ENCODE results near the gene MRNIP. TPM values are rescaled to one million over a fixed set of nuclear protein-coding genes. Genes with fewer than 3 reads are reported as not detected.

Gene MRNIP, protein sequence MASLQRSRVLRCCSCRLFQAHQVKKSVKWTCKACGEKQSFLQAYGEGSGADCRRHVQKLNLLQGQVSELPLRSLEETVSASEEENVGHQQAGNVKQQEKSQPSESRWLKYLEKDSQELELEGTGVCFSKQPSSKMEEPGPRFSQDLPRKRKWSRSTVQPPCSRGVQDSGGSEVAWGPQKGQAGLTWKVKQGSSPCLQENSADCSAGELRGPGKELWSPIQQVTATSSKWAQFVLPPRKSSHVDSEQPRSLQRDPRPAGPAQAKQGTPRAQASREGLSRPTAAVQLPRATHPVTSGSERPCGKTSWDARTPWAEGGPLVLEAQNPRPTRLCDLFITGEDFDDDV
- total RNA-seq (2014; rRNA removed; shearing (Covaris generic)) = 6.9 and 10.1 TPM in 2 replicates
- polyA plus RNA-seq (2015; cell fraction: cytosol; rRNA removed) = 7.3 and 7.6 TPM in 2 replicates
- polyA plus RNA-seq (2015; cell fraction: nucleus; rRNA removed) = 78.1 and 81.1 TPM in 2 replicates

DNA sequence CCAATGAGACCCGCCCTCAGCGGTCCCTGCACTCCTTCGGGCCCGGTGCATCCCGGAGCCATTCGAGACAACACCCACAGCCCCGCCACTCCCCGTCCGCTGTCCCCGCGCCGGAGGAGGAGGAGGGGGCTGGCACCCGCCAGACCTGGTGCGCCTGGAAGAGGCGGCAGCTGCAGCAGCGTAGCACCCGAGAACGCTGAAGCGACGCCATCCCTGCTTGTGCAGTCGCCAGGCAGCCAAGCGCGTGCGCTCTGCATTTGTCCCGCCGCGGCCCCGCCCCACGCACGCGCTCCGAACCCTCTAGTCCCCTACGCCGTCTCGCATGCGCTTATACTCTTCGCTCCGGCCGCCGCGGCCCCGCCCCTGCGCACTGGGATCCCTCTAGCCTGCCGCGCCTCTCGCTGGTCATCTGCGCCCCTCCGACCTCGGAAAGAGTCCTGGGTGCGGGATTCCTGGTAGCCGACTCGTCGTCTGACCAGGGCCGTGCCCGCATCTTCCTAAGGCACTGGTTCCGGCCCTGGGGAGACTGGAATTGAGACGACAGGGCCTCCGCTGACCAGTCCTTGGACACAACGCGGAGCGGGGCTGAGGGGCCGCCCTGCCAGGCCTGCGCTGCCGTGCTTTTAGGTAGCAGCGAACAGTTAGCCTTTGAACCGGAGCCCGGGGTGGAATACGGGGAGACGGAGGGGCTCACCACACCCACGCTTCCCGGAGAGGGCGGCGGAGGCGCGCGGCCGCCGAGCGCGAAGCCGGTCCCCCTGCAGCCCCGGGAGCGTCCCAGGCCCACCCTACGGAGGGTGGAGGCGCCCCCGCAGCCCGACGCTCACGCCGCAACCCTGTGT, at the start of gene MRNIP:
TSS of gene MRNIP (minus strand) at position 232 of the 842 bp plus-strand sequence. CDS start at position 211, 21 bp downstream.
- peak; percentile 94 for DNase-seq (ENCODE audit: low read depth)

DNA sequence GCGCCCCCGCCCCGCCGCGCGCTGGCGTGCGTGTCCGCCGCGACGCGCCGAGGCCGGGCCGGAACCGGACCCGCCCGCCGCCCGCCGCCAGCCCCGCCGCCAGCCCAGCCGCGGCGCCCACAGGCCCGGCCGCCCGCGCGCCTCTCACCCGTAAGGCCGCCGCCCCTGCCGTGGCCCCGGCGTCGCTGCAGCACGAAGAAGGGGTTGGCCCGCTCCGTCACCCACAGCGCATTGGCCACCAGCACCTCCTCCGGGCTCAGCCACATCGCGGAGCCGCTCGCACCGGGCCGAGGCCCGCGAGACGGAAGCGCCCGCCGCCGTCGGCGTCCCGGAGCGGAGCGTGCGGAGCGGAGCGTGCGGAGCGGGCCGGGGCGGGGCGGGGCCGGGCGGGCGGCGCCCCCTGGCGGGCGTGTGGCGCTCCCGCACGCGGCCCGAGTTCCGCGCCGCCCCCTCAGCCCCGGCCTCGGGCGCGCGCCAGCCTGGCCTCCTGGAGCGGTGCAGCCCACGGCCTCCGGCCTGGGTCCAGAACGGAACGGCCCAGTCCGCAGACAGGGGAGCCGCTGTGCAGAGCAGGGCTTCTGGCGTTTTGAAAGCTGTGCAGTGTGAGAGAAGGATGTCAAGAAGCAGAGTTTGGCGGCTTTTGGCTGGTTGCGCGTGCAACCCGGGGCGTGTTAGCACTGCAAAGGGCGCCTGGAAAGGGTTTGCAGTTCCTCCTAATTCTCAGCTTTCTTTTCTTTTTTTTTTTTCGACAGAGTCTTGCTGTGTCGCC, 49.1 kb upstream of the MRNIP start, which contains the start of gene TBC1D9B:
TSS of gene TBC1D9B (minus strand) at position 342 of the 769 bp plus-strand sequence. CDS start at position 266, 76 bp downstream.
- DNase-seq (ENCODE audit: low read depth) = no peak

DNA sequence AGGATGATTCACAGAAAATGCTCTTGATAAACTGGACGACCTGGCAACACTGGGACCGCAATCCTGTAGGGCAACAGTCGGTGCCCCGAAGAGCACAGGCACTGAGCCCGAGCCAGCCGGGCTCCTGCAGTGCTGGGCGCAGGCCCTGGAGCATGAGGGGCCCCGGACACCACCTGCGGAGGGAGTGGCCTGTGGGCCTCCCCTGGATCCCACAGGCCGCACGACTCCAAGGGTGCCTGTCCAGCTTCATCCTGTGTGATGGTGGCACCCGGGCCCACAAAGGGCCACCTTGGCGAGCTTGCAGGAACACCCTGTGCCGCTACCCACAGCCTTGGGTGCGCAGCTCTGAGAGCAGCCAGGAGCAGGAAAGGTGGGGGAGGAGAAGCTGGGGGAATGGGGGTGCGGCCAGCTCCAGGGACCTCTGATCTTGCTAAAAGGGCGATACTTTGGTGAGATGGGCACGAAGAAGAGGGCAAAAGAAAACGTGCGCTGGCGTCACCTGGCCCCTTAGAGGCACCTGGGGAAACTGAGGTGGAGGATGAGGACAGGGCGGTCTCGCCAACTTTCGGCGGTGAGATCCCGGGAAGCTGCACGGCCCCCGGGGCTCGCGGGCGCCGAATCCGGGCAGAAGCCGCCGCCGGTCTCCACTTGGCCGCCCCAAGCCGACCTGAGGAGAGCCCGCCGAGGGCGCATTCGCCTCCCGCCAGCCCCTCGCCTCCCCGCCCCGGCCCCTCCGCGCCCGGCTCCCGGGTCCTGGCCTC, 48.4 kb upstream of the MRNIP start:
- no peak for DNase-seq (ENCODE audit: low read depth)

DNA sequence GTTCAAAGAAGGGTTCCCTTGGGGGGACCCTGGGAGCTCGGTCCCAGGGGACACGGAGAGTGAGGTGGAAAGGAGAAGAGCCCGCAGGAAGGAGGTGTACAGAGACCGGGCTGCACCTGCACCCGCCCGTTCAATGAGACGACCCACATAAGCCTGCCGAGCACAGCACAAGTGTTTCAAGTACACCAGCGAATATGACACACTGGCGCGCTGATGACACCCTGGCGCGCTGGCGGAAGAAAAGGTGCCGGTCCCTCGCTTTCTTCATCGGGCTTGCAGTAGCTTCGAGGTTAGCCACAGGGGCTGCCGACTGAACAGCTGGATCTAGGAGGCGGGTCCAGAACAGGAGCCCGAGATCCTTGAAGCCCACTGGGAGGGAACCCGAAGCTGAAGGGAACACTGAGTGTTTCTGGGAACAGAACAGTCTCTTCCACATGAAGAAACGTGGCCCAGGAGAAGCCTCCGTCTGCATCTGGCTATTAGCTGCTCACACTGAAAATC, 47.7 kb upstream of the MRNIP start:
- no peak for DNase-seq (ENCODE audit: low read depth)

DNA sequence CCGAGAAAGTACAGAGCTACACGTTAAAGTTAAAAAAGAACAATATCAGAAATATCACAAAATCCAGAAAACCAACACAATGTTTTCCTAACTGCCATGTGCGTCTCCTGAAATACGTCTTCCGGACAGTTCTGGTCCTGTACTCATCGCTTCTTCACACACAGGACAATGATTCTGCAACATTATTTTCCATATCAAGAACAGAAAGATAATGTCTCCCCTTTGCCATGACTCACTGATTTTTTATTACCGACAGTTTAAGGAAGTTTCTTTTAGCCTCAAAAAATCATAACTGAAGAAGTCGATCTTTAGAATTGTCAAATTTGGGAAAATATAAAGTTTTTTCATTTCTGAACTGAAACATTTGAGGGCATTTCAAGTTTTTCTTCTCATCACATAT, 46.5 kb upstream of the MRNIP start:
- no peak for DNase-seq (ENCODE audit: low read depth)

DNA sequence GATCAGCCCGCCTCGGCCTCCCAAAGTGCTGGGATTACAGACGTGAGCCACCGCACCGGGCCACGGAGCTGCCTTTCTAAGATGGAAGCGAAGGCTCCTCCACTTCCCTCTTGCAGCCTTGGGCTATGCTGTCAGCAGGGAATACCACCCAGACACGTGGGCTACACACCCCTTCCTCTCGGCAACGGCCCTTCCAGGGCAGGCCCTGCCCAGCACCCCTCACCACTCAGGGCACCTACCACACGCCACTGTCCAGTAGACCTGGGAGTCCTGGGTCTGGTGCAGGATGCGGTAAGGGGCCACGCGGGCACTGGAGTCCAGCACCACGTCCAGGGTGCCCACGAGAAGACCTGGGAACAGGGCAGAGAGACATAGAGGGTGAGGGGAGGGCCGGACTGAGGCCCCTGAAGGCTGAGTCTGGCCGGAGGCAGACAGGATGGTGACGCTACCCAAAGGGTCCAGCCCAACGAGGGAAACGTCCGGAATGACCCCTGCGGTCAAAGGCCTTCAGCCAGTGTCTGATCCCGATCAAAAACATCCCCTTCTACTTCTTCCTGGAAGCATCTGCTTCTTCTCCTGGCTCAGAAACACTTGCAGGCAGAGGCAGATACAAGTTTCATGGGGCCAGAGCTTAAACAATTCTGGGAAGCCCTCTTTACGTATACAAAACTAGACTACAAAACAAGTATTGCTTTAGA, 46.0 kb upstream of the MRNIP start:
- DNase-seq (ENCODE audit: low read depth) = no peak

DNA sequence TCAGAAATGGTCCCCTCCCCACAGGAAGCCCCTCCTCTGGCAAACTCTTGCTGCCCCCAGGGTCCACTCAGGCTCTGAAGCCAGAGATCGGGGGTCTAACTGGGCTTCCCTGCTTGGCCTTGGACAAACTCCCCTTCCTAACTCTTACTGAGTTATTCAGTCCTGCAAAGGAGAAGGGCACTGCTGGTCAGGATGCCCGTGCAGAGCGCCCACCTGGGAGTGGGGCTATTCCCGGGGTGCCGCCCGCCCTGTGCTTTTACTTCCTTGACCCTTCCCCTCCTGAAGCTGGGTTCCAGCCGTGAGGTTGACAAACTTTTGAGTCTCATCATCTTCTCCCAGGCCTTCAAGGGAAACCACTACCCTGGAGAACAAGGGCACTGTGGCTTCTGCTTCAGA, 44.1 kb upstream of the MRNIP start:
- DNase-seq (ENCODE audit: low read depth) = no peak

DNA sequence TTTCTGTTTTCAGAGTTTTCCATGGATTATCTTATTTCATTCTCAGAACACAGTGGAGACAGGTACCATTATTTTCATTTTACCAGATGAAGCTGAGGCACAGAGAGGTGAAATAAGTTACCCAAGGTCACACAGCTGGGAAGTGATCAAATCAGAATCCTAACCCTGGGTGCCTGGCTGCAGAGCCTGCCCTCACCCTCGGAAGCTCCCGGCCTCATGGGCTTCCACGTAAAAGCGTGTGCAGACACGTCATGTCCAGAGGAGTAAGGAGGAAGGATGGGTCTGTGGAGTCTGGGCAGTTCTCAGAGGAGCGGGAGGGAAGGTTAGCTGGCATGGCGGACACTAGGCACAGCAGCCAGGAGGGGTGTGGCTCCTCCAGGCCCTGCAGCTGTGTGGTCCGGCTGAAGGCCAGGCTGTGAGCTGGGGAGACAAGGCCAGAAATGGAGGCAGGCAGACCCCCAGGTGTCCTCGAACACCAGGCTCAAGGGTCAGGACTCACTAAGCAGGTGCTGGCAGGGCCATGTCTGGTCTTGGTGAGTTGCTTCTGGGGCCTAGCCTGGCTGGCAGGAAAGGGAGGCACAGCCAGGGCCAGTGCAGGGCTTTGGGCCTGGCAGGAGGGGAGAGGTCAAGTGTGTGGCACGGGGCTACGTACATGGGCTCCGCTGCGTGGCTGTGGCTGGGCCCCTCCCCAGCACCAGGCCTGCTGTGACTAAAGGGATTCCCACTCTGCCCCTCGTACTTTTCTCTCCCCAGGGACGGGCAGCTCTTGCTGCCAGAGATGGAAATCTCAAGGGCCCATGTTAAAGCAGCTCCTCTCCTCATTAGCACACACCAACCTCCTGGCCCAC, 43.5 kb upstream of the MRNIP start:
- no peak for DNase-seq (ENCODE audit: low read depth)

DNA sequence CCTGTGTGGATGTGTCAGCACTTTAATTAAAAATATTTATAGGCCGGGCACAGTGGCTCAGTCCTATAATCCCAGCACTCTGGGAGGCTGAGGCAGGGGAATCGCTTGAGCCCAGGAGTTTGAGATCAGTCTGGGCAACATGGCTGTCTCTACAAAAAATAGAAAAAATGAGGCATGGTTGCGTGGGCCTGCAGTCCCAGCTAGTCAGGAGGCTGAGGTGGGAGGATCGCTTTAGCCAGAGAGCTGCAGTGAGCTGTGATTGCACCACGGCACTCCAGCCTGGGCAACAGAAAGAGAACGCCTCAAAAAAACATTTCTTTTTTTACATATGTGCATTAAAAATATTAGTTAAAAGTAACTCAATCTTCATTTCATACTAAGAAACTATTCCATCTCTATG, 42.8 kb upstream of the MRNIP start:
- no peak for DNase-seq (ENCODE audit: low read depth)

DNA sequence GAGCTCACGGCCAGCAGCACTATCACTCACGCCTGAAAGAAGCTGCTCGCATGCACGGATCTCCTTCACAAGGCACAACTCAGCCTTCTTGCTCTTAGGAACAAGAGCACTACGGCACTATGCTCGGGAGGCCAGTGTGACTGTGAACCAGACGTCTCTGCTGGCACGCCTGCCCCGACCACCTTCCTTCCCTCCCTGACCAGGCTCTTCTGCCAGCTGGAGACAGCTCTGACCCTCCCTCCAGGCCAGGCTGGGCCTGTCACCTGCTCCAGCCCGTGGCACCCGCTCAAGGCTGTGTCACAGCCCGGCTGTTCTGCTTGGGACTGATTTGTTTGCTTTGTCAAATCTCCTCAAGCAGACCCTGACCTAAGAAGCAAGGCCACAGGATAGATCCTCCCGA, 42.1 kb upstream of the MRNIP start:
- DNase-seq (ENCODE audit: low read depth) = no peak

DNA sequence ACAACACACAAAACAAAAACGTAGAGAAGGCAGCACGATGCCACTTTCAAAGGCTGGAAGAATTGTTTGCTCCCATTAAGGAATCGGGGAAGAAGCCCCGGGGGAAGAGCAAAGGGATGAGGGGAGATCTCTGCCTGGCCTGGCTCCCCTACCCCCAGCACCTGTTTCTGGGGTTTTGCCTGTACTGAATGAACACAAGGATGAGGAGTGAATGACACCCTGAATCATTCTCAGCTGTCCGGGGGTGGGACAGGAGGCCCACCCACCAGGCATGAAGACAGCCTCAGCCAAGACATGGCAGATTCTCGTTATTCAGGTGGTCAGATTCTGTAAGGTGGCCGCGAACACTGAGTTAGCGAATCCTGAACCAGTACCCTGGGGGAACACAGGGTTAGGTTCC, 41.6 kb upstream of the MRNIP start:
- DNase-seq (ENCODE audit: low read depth) = no peak

DNA sequence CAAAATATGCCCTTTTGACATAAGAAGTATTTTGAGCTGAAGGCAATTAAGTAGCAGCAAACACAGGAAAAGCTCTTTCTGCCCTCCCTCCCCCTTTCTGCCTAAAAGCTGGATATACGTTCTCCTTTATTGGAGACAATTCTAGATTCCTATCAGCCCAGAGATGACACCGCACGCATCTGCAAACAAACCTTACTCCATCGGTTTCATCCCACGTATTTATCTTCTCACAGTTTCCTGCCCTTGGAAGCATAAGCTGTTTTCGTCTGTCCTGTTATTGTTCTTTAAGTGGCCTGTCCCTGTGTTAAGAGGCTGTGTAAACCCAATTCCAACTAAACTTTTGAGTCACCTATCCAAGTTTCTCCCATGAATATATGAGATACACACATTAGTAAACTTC, 37.2 kb upstream of the MRNIP start:
- no peak for DNase-seq (ENCODE audit: low read depth)

DNA sequence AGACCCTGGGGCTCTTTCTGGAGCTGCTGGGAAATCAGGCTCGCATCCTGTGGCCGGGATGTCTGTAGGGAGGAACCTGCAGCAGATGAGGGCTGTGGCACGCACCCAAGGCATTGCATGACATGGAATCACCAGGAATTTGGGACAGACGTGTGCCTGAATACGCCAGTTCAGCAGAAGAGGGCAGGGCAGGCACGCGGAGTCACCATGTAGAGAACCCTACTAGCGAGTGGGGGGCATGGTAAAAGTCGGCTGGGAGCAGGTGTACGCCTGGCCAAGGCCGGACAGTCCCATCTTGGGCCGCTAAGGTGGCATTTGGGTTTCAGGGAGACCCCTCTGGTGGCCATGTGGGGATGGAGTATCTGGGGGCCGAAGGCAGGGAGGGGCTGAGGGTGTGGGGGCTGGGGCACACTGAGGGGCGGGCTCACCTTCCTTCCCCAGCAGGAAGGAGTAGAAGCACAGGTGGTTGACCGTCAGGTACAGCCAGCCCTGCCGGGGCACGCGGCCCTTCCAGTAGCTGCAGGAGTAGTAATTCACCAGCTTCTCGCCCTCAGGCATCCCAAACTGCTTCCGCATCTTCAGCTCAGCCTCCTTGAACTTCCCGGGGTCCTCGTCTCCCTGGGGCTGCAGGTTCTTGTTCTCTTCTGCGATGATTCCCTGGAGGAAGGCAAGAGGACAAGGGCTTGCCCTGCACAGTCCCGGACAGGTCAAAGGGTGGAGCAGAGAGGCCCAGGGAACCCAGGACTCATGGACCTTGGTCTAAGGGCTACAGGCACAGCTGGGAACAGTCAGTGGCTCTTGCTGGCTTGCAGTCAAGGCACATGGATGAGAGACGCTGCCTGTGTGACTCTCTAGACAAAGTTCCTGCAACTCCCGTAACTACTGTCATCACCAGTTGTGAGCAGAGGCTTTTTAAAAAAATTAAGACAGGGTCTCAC, 35.6 kb upstream of the MRNIP start:
- no peak for DNase-seq (ENCODE audit: low read depth)

DNA sequence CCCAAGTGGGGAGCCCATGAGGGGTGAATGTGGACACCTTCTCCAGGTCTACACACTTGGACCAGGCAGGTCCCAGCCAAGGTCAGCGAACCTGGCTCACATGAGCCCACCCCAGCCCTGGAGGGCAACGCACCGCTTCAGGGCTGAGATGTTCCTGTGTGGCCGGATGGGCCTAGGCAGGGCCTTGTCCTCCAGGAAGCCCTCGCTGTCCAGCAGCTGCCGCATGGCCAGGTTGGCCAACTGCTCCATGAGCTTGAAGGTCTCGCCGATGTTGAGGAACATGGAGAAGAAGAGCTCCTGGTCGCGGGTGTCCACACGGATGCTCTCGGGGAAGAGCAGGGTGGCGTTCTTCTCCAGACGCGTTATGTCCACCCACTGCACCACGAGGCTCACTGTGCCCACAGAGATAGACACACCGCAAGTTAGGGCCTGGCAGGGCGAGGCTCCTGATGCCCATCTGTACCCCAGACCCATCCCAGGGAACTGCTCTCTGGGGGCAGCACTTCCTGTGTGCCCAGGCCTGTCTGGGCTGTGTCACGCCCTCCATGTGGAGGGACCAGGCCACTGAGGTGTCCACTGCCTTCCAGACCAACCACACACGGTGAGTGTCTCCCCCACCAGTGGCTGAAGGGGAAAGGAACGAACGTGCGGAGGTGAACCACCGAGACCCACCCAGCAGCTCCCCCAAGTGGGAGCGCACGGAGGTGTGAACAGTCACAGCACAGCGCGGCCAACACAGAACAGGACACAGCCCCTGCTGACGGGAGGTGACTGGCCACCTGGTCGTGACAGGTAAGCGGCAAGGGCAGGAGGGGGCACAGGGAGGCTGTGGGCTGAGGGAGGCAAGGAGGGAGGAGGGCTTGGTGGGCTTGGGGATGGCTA, 34.7 kb upstream of the MRNIP start:
- no peak for DNase-seq (ENCODE audit: low read depth)

DNA sequence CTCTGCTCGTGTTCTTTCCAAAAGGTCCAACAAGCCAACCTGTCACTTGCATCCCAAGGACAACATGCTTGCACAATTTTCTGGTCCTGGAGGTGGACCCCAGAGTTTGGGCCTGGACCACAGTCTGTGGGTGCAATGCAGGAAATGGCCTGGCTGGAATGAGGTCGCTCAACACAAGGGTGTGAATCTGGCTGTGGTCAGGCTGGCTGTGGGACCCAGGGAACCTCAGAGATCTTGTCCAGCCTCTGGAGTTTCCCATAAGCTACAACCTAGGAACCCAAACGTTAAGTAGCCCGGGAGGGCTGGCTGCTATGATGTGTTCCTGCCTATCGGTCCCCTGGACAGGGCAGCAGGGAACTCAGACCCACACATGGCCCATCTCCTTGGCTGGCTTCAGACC, 33.6 kb upstream of the MRNIP start:
- DNase-seq (ENCODE audit: low read depth) = no peak

DNA sequence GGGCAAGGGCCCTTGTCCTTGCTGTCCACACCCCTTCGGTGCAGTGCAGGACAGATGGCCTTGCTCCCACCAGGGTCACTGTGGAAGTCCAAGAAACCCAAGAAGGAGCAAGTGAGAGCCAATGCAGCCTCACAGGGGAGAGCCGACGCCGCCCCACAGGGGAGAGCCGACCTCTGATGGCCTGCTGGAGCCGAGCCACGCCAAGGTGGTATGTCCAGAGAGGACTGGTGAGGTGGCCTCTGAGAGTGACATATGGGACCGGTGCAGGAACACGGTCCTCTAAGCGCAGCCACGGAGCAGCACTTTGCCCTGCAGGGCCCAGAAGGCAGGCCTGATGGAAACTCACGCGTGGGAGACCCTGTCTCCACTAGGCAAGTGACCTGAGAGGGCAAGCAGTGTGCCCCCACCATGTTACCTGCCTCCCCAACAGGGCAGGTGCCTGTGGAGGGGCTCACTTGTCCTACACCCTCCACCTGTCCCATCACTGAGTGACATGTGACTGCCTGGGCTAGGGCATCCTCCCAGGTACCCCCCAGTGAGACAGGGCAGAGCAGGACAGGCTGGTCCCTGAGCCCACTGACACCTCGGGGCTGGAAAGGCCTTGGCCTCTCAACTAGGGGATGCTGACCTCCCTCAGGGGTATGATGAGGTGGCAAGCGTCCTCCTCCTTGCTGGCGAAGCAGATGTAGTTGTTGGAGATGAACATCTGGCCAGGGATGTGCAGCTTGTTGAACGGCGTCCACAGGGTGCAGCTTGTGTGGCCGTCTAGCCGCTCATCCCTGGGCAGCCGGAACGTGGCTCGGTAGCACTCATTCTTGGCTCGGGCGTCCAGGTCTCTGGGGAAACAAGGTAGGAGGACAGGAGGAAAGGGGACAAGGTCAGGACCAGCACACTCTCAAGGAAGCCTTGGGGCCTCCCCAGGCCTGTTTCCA, 32.4 kb upstream of the MRNIP start:
- DNase-seq (ENCODE audit: low read depth) = no peak

Data from HT1080 (cell line).